ENCODE results near the gene MEGF6. TPM values are rescaled to one million over a fixed set of nuclear protein-coding genes. Genes with fewer than 3 reads are reported as not detected.

MEGF6 gene
- total RNA-seq, 4 donors from 2014 or later, result 4.1 to 27.1 (median 11.4) TPM

DNA sequence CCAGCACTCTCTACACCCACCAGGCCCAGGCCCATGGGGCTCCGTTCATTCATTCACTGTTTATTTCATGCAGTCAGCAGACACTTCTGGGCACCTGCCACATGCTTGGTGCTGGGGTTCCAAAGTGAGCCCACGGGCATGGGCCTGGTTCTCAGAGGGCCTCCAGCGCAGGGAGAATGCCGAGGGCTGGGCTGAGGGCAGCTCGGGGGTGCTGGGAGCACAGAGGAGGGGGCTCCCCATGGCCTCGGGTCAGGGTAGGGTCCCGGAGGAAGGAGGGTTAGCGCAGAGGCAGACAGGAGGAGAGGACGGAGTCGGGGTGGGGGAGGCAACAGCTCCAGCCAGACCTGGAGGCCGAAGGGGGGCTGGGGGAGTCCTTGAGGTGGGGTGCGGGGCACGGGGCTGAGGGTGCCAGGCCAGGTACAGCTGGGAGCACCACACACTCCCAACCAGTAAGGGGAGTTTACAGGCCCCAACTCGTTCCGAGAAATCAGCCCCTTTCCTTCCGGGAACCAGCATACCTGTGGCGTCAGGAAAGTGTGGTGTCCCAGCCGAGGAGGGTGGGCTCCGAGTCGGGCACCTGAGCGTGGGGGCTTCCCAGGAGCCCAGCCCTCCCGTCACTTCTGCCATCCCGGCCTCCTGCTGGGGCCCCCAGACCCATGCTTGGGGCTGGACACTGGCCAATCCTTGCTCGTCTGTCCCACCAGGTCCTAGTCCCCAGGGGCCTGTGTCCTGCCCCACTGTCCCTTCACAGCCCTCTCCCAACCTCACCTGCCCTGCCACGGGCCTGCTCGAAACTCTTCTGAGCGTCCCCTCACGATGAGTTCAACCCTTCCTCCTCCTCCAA lies 146.0 kb downstream of the MEGF6 start:
- H3K4me1 ChIP-seq, result peaks cover 5 to 15% (median 13%) of the 10 kb centered on the region in 4 donors
- in situ Hi-C loops (cut with MboI; ENCODE audit: low pct_ligation_motif_present in 1 of 4, low pct_unique_long_range_greater_than_20kb in 1 of 4, low sequenced_read_pairs in 3 of 4) (no loop called here), intact Hi-C loops (cut with DNase I; ENCODE audit: low total_unique reads) (no loop called here)
- no peak overlapping the region for H3K27ac ChIP-seq
- WGBS, 2 donors (ENCODE audit: low coverage in 1 of 2), result 61 to 86% methylated on average over 2 to 25 of the region's 28 CpGs
- DNase-seq, result no peak
- H3K9me3 ChIP-seq, result no peaks in the 10 kb centered on the region
- H3K27me3 ChIP-seq, result no peaks in the 10 kb centered on the region
- no peaks in the 10 kb centered on the region for H3K36me3 ChIP-seq
- TF ChIP-seq, protein P1, sequence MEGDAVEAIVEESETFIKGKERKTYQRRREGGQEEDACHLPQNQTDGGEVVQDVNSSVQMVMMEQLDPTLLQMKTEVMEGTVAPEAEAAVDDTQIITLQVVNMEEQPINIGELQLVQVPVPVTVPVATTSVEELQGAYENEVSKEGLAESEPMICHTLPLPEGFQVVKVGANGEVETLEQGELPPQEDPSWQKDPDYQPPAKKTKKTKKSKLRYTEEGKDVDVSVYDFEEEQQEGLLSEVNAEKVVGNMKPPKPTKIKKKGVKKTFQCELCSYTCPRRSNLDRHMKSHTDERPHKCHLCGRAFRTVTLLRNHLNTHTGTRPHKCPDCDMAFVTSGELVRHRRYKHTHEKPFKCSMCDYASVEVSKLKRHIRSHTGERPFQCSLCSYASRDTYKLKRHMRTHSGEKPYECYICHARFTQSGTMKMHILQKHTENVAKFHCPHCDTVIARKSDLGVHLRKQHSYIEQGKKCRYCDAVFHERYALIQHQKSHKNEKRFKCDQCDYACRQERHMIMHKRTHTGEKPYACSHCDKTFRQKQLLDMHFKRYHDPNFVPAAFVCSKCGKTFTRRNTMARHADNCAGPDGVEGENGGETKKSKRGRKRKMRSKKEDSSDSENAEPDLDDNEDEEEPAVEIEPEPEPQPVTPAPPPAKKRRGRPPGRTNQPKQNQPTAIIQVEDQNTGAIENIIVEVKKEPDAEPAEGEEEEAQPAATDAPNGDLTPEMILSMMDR (IDR thresholded peaks at IDR 0.05), result no peak
- no peak for TF ChIP-seq POLR2AphosphoS5 (IDR thresholded peaks at IDR 0.05)
- no peak for TF ChIP-seq EP300 (IDR thresholded peaks at IDR 0.05; ENCODE audit: low read depth)
- TF ChIP-seq POLR2A (IDR thresholded peaks at IDR 0.05), result no peak
- no peak overlapping the region for H3K4me3 ChIP-seq

DNA sequence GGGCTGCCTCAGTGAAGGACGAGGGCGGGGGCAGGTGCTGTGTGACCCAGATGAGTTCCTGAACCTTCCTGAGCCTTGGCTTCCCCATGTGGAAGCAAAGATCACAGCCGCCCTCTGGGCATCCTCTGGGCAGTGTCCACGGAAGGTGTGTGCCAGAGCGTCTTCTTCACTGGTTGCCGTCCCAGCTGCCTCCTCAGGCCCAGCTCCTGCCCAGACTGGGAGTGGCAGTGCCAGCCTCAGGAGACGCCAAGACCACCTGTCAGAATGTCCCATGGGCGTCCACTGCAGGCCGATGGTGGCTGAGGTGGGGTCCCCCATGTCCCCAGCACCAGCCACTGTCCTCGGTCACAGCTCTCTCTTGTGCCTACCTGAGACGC lies 146.7 kb downstream of the MEGF6 start:
- Histone ChIP-seq H3K27ac (no peak overlapping the region), H3K9me3 (no peaks in the 10 kb centered on the region), H3K36me3 (no peaks in the 10 kb centered on the region), H3K4me1 (peaks cover 5 to 19% (median 17%) of the 10 kb centered on the region in 4 donors), H3K27me3 (no peaks in the 10 kb centered on the region), H3K4me3 (no peak overlapping the region)
- no peak for DNase-seq
- intact Hi-C loops (cut with DNase I; ENCODE audit: low total_unique reads) (no loop called here), in situ Hi-C loops (cut with MboI; ENCODE audit: low pct_ligation_motif_present in 1 of 4, low pct_unique_long_range_greater_than_20kb in 1 of 4, low sequenced_read_pairs in 3 of 4) (no loop called here)
- TF ChIP-seq POLR2AphosphoS5 (IDR thresholded peaks at IDR 0.05) (no peak), POLR2A (IDR thresholded peaks at IDR 0.05) (no peak), EP300 (IDR thresholded peaks at IDR 0.05; ENCODE audit: low read depth) (no peak)
- TF ChIP-seq, protein P1 (IDR thresholded peaks at IDR 0.05), result no peak
- WGBS, 2 donors (ENCODE audit: low coverage in 1 of 2), result 79% methylated on average over 11 of the region's 11 CpGs; no CpG with 5 or more reads in 1 of the 2 donors

DNA sequence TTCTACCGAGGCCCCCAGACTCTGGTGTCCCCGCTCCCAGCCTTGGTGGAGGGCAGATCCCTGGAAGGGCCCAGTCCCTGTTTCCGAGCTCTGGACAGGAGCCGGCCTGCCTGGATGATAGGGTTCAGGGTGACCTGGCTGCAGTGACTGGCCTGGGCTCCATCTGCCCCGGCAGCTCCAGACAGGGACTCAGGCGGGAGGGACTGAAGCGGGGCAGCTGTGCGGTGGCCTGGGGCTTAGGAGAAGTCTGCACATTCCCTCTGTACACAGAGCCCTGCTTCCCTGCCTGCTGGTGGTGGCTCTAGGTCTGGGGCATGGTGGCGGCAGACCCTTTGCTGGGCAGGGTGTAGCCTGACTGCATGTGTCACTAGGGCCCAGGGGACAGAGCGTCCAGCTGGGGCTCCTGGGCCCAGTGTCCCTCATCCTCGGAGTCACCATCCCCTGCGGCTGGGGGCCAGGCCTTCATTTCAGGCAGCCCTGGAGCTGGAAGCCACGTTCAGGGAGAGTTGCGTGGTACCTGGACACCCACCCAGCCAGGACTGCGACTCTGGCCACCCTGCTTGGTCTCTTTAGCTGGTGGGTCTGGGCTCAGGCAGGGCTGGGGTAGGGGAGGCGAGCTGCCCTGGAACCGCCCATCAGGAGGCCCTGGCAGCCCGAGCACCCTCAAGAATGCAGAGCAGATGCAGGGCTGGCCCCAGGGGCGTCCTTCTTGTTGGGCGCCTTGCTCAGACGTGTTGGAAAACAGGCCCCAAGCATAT lies 147.2 kb downstream of the MEGF6 start:
- H3K9me3 ChIP-seq, result no peaks in the 10 kb centered on the region
- H3K4me1 ChIP-seq, result peaks cover 8 to 25% (median 23%) of the 10 kb centered on the region in 4 donors
- no peak overlapping the region for H3K4me3 ChIP-seq
- intact Hi-C loops (cut with DNase I; ENCODE audit: low total_unique reads) (no loop called here), in situ Hi-C loops (cut with MboI; ENCODE audit: low pct_ligation_motif_present in 1 of 4, low pct_unique_long_range_greater_than_20kb in 1 of 4, low sequenced_read_pairs in 3 of 4) (no loop called here)
- WGBS, 2 donors (ENCODE audit: low coverage in 1 of 2), result 81% methylated on average over 19 of the region's 21 CpGs; no CpG with 5 or more reads in 1 of the 2 donors
- no peaks in the 10 kb centered on the region for H3K27me3 ChIP-seq
- H3K36me3 ChIP-seq, result no peaks in the 10 kb centered on the region
- no peak overlapping the region for H3K27ac ChIP-seq
- DNase-seq, result no peak
- TF ChIP-seq POLR2A (IDR thresholded peaks at IDR 0.05) (no peak), POLR2AphosphoS5 (IDR thresholded peaks at IDR 0.05) (no peak), EP300 (IDR thresholded peaks at IDR 0.05; ENCODE audit: low read depth) (no peak)
- TF ChIP-seq, protein P1 (IDR thresholded peaks at IDR 0.05), result no peak

DNA sequence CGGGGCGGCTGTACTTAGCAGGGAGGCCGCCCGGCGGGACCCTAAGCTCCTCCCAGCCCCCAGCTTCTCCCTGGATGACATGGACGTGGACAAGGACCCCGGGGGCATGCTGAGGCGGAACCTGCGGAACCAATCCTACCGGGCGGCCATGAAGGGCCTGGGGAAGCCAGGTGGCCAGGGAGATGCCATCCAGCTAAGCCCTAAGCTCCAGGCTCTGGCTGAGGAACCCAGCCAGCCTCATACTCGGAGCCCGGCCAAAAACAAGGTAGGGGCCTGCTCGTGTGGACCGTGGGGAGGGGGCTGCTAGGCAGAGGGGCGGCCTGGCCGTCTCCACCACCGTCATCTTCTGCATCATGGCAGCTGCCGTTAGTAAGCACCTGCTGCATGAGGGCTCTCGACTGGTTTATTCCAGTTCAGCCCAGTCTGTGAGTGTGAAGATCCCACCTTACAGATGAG lies 147.9 kb downstream of the MEGF6 start:
- 82% methylated on average over 20 of the region's 20 CpGs; no CpG with 5 or more reads in 1 of the 2 donors for WGBS, 2 donors (ENCODE audit: low coverage in 1 of 2)
- TF ChIP-seq POLR2AphosphoS5 (IDR thresholded peaks at IDR 0.05), result no peak
- TF ChIP-seq EP300 (IDR thresholded peaks at IDR 0.05; ENCODE audit: low read depth), result no peak
- TF ChIP-seq, protein P1 (IDR thresholded peaks at IDR 0.05), result no peak
- no peak for TF ChIP-seq POLR2A (IDR thresholded peaks at IDR 0.05)

More for the DNA sequence above, 147.9 kb downstream of the MEGF6 start:
- Histone ChIP-seq H3K27ac (no peak overlapping the region), H3K36me3 (no peaks in the 10 kb centered on the region), H3K27me3 (no peaks in the 10 kb centered on the region), H3K4me1 (peaks cover 15 to 31% (median 29%) of the 10 kb centered on the region in 4 donors), H3K9me3 (no peaks in the 10 kb centered on the region), H3K4me3 (no peak overlapping the region)
- intact Hi-C loops (cut with DNase I; ENCODE audit: low total_unique reads) (no loop called here), in situ Hi-C loops (cut with MboI; ENCODE audit: low pct_ligation_motif_present in 1 of 4, low pct_unique_long_range_greater_than_20kb in 1 of 4, low sequenced_read_pairs in 3 of 4) (no loop called here)
- no peak for DNase-seq
